HG03565 (cell line): ENCODE measurements around the gene RNU1-1.
"Not testable (repeated sequence)": the region's sequence is repeated elsewhere in the genome, so short reads cannot be mapped to it uniquely, and the experiment has no call there.

Experiments used
- ATAC-seq: cut with Tn5 transposase; IDR thresholded peaks from one replicate; pipeline ENCODE4 v1.9.1; 2021; ENCODE audit warnings: mild to moderate bottlenecking, moderate library complexity; ENCODE audit not compliant: unreplicated experiment

RNU1-1 gene

DNA sequence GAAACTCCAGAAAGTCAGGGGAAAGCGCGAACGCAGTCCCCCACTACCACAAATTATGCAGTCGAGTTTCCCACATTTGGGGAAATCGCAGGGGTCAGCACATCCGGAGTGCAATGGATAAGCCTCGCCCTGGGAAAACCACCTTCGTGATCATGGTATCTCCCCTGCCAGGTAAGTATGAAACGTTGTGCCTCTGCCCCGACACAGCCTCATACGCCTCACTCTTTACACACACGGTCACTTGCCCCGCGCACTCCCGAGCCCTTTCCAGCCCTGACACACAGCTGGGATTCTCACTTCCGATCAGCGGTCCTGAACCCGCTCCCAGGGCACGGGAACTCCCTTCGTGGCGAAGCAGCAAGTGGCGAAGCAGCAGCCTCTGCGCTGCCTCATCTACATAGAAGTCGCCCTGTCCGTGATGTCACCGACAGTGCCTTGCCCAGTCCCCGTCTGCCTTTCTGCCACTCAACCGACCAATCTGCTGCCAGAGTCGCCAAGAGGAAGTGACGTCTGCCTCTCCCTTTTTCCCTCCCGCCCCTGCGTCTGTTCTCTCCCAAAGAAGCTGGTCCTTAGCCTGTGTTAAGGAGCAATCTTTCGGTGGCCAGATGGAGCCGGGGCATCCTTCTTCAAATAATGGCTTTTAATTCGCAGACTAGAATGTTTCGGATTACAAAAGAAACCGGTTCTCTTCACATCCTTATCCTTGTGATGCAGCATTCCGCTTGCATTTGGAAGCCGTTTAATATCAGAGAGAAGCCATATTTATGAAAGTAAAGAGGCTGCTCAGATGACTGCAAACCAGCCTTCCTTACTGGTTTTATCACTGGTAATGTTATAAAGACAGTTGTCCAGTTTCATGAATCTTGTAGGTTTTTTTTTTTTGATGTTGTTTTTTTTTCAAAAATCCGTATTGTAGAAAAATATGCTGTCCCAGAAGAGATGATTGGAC is at the start of gene RNU1-1:
TSS of gene RNU1-1 (minus strand) at position 179 of the 949 bp plus-strand sequence.
- not testable (repeated sequence) for ATAC-seq

DNA sequence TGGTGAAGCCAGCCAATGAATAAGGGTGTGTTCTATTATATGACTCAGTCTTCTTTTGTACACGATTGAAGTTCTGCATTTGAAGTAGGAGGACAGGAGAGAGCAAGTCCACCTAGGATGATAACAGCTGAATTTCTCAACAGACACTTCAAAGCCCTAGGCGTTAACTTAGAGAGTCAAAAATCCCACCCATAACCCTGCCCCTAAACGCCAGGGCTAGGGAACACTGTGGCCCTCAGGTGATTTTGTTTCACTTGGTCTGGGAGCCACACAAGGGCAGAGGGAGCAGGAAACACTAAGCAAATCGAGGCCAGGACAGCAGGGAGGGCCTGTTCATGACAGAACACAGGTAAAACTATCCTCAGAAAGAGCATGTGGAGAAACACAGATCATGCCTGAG is 47.0 kb upstream of the RNU1-1 start:
- ATAC-seq: not testable (repeated sequence)

DNA sequence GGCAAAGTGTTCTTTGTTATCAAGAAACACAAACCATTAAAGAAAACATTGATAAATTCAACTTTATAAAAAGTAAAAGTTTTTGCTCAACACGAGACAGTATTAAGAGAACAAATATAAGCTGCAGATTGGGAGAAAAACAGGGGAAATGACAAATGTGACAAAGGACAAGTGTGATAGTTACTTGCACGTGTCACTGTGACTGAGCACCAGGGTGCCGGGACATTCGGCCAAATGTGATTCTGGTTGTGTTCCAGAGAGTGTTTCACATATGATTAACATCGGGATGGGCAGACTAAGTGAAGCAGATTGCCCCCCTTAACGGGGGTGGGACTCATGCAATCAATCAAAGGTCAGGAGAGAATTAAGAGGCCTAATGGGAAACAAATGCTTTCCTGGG is 46.4 kb upstream of the RNU1-1 start:
- ATAC-seq: not testable (repeated sequence)

DNA sequence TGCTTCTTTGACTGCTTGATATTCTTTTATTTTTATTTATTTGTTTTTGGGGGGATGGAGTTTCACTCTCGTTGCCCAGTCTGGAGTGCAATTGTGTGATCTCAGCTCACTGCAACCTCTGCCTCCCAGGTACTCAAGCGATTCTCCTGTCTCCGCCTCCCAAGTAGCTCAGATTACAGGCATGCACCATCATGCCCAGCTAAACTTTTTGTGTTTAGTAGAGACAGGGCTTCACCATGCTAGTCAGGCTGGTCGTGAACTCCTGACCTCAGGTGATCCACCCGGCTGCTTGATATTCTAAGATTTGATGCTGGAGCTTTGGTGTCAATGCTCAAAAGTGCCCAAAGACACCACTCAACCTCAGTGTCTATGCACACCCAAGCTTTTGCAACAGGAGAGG is 45.6 kb upstream of the RNU1-1 start:
- ATAC-seq: not testable (repeated sequence)

DNA sequence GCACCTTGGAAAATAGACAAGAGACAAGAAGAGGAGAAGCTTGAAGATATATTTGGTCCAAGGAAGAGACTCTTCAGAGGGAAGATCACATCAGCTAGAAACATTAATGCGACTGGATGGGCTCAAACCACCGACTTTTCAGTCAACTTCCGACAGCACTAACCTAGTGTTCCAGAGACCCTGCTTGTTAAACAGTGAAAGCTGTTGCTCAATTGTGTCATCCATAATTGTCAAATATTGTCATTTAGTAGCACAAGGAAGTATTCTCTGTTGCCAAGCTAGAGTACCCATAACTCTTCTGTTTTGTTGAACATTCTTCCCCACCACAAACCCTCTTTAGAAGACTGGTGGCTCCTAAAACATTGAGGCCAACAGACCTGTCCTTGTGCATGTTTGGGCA is 42.9 kb upstream of the RNU1-1 start:
- ATAC-seq: not testable (repeated sequence)

DNA sequence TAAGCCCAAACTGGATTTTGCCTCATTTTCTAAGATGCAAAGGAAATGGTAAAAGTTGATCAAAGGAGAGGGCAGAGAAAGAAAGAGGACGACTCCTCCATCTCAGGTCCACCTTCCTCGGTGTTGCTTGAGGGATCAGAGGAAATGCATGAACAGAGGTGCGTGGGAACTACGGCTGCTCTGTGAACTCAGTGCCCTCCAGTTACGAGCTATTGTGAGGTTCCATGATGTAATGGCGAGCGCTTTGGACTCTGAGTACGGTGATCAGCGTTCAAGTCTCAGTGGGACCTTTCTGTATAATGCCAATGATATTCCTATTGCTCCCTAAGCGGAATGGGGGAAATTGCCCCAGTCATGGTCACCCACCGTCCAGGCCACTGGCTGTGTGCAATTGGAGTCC is 39.2 kb upstream of the RNU1-1 start:
- ATAC-seq: not testable (repeated sequence)

DNA sequence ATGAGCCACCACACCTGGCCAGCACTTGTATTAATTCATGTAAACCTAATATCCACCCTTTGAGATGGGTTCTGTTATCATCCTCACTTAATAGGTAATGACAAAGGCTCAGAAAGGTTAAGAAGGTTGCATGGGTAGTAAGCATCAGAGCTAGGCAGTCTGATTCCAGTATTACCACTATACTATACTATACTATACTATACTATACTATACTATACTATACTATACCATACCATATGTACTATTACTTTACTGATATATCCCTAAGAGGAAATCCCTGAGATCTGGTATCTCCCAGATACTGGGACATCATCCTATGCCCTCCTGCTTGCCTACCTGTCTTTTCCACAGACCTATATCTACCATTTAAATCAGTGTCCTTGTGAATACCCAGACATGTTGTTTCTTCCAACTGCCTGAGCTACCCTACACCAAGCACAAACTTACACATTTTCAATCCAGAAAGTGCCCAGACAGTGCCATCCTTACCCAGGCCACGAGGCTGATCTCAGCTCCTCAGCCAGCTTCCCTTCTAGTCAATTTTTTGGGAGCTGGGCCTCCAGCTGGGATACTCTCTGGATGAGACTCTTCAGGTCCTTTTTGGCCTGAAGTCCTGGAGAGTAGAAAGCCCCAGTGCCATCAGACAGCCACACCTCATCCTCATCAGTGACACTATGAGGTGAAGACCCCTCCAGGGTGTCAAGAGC is 36.3 kb upstream of the RNU1-1 start:
- ATAC-seq: not testable (repeated sequence)

DNA sequence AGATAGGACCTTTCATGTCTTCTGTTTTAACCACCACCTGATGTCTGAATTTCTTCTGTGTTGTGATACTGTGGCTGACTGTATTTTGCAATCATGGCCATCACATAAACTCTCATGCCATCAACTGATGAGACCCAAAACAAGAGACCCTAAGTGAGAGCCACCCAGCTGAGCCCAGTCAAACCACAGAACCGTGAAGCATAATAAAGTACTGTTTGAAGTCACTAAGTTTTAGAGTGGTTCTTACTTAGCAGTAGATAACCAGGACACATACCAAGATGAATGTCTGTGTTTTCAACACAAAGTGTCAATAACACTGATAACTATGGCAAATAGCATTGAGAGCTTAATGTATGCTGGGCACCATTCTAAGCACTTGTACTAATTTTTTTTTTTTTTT is 35.5 kb upstream of the RNU1-1 start:
- ATAC-seq: not testable (repeated sequence)

DNA sequence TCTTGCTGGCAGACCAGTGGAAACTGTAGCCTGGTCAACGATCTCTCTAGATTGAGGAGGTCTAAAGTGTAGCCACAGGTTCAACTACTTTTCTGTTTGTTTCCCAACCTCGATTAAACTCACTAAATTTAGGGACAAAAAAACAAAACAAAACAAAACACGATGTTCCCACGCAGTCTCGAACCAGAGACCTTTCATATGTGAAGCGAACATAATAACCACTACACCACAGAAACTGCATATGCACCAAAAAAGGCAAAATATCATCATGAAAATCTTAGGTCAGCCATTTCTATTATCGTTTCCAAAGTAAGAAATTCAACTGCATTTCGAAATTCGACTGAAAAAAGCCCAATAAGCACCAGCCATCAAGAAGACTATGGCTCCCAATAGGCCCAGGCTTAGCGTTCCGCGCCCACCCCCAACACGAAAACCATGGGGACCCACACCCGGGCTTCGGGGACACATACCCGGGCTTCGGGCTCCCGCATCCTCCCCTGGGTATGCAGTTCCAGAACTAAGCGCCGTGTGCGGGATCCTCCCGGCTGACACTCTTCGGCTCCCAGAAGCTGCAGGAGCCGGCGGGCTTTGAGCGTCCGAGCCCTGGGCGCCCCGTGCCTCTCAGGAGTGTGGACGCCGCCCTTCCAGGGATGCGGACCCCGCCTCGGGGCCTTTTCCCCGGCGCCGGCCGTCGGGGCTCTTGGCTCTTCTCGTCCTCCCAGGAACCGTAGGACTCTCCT is 33.6 kb upstream of the RNU1-1 start:
- ATAC-seq: not testable (repeated sequence)

DNA sequence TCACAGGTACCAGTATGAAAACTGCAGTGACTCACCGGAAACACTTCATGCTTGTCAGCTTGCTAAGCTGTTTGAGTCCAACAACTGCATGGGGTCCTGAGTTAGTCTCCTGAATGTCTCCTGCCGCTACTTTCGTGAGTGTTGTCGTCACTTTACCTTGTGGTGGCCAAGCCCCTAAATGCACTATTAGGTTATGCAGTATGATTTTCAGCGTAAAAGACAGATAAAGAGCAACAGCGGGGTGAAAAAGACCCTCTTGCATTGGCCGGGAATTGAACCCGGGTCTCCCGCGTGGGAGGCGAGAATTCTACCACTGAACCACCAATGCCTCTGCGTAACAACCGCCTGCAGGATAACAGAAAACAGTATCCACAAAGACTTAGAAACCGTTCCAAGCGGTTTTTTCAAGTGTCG is 31.6 kb upstream of the RNU1-1 start:
- not testable (repeated sequence) for ATAC-seq

DNA sequence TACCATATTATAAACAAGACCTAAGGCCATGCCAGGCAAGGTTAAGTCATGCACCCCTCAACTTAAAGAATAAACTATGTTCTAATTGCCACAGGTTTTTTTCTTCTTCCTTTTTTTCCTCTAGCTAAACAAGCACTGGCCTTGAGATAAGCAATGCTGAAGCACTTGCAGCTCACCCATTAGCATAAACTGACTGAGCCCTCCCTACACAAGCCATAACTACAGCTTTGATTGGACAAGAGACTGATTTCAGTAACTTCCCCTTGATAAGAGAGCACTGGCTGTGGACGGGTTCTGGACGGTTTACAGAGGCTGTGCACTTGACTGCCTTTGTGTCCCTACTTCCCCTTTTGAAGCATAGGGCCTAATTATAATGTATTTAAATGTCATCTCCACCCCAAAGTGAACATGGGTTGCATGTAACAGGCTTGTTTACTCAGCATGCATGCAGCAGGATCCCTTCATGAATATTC is 26.4 kb upstream of the RNU1-1 start:
- ATAC-seq: not testable (repeated sequence)

DNA sequence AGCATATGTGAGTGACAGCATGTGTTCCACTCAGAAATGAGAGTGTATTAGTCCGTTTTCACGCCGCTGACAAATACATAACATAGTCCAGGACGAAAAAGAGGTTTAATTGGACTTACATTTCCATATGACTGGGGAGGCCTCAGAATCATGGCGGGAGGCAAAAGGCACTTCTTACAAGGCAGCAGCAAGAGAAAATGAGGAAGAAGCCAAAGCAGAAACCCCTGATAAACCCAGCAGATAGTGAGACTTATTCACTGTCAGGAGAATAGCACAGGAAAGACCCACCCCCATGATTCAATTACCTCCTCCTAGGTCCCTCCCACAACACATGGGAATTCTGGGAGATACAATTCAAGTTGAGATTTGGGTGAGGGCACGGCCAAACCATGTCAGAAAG is 23.4 kb upstream of the RNU1-1 start:
- not testable (repeated sequence) for ATAC-seq

DNA sequence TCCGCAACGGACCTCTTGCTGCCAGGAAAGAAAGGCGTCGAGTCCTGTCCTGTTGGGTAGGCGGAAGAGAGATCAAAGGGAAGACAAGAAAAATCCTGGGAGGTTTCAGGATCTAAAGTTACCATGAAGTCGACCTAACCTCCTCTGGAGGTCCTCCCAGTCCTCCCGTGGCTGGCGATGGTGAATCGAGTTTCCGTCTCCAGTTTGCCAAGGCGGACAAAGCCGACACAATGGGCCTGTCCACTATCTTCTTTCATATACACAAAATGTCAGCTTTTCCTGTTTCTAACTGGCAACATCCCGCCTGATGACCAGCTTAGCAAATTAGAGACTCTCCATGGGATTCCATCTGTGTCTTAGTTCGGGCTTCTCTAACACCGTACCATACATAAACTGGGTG is 22.7 kb upstream of the RNU1-1 start:
- not testable (repeated sequence) for ATAC-seq

DNA sequence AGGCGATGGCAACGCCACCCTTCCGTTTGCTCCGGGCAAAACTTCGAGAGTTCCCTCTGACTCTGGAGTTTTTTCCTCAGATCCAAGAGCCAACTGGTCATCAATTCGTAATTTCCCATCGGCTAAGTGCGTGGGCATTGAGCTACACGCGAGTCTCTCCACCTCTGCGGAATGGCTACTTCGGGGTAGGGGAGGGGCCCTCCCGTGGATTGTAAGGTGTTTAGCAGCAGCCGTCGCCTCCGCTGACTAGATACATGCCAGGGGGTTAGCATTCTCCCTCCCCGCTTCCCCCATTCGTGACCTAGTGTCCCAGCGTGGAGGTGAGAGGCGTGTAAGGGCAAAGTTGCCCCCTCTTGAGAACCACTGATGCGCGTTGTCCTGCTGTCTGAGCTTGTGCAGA is 21.8 kb upstream of the RNU1-1 start:
- not testable (repeated sequence) for ATAC-seq

DNA sequence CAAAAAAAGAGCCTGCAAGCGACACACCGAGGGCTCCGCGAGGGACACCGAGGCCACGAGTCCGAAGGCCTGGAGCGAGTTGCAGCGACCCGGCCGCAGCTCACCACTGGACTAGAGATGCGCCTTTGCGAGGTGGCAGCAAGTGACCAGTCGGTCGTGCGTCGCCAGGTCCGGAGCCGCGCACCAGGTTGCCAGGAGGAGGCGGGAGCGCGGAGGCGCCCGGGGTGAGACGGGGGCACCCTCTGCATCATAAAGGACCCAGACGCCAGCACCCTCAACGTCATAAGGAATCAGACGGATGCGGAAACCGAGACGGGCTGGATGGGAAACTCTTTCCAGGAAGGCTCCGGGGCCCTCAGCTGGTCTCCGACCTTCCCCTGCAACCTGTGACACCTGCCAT is 21.4 kb upstream of the RNU1-1 start:
- ATAC-seq: not testable (repeated sequence)

DNA sequence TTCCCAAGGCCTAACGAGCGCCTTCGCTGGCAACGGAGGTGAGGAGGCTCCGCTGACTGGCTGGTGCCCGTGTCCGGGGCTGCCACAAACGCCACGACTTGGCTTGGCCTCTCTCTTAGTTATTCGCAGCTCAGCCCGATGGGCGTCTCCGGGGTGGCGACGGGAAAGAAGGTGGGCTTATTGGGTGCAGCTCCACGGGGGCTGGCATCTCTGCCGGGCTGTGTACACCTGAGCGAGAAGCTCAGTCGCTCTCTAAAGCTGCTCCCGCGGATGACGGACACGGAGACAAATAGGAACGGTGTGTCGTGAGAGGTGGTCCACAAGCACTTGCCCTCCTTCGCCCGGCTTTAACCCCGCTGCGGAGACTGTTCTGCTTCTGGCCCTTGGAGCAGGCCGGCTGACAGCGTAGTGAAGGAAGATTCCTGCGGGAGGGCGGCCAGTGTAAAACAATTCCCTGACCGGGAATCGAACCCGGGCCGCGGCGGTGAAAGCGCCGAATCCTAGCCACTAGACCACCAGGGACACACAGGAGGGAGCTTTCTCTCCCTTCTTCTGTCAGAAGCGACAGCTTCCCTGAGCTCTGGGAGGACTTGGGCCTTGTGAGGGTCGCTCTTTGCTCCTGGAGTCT is 20.9 kb upstream of the RNU1-1 start:
- not testable (repeated sequence) for ATAC-seq

DNA sequence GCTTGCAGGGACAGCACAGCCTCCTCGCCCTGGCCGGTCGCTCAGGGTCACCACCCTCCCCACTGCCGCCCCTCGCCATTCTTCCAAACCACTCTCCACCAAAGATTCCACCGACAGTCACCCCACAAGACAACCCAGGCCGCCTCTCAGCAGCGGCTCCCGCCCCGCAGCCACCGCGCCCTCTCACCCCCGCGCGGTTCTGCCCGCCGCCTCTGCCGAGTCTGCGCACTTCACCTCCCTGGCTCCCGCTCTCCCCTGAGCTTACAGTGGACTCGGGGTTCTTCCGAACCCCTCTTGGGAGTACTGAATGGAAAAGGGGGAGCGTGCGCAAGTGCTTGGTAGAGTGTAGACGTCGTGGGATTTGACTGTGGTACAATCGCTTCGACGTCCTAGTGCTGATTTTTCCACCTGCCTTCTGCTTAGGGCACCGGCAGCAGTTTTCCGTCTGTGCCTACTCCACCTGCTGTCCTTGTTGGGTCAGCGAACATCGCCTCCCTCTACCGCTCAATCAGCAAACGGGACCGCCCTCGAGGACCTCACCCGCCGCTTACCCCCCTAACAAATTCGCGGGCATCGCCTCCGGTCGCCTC is 20.2 kb upstream of the RNU1-1 start:
- ATAC-seq: not testable (repeated sequence)

DNA sequence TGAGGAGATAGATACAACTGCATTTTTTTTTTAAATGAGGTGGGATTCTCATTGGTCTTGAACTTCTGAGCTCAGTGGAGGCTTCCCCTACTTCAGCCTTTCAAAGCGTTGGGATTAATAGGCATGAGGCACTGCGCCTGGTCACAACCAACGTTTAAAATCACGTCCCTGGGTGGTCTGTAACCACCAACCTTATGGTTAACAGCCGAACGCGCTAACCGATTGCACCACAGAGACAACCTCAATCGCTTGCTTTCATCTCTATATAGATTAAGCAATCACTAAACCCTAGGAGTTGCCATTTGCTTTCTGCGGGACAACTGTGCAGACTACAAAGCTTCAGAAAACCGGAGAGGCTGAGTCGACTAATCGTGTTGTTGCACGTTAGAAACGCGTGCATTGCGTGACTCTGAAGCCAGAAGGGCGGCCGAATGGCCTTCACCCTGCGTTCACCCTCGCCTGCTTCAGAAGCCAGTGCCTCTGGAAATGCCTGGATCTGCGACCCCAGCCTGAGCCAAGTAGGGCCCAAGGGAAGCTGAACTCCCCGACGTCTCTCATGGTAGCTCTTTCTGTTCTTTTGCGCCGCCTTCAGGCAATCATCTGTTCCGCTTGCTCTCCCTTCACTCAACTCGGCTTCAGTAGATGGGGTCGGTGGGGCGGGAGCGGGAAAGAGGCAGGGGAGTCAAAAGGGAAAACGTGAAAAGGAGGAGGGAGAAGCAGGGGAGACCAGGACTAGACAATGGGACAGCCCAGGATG is 18.3 kb upstream of the RNU1-1 start:
- not testable (repeated sequence) for ATAC-seq

DNA sequence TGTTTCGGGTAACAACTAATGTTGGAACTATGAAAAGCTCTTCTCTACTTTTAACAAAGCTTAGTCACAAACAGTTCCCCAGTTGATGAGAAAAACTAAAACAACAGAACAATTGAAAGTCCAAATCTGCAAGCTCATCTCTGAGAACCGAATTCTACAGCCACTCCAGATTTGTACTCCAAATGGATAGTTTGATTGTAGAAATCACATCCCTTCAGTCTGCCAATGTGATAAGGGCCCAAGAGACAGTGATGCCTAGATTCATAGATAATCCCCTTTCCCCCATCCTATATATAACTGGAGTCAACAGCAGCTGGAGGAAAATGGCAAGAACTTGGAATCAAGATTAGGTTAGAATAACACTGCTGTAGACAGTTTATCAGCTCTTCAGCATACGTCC is 14.3 kb upstream of the RNU1-1 start:
- not testable (repeated sequence) for ATAC-seq
